A549 (cell line): ENCODE data around the gene ADGRB2. TPM values are rescaled to one million over a fixed set of nuclear protein-coding genes. Genes with fewer than 3 reads are reported as not detected.

Experiments
- ATAC-seq, 2 experiments: fragments of 200-7000 bp in 1 of 2; fragments of >200 bp in 1 of 2; cut with Nextera tagmentation in 1 of 2; cut with Tn5 transposase in 1 of 2; 3 replicates each; pipeline versions ENCODE4 v1.8.0 to v1.9.1; 2018 to 2020; ENCODE audit warnings: mild to moderate bottlenecking in 1 of 2, moderate library complexity in 1 of 2
- CTCF ChIA-PET: fragments of 300-600 bp; sonication (Branson Sonifier 250); formaldehyde crosslinking; extraction: SDS; loops from one replicate; lab custom pipeline; 2021; ENCODE audit warnings: antibody characterized with exemption, inconsistent platforms; lab: Yijun Ruan, JAX
- POLR2A ChIA-PET: fragments of 350-600 bp; formaldehyde crosslinking; extraction: SDS; loops from one replicate; lab custom pipeline; 2021; ENCODE audit warnings: antibody characterized with exemption, inconsistent platforms; lab: Yijun Ruan, JAX
- DNase-seq, 2 experiments: peaks; one replicate each; pipeline versions ENCODE4 v3.0.0 to v3.0.0-alpha.2; 2011 to 2016; ENCODE audit warnings: low read depth in 1 of 2, low spot score in 1 of 2
- FAIRE-seq: peaks from 2 replicates; lab custom pipeline; 2011; peaks lifted over from hg19 to GRCh38; lab: Jason Lieb, UNC
- H3K27ac ChIP-seq, 2 experiments: fragments of >200 bp; sonication (Bioruptor Twin); formaldehyde crosslinking; 3 replicates each; pipeline ENCODE4 v1.5.1; 2016 to 2017
- H3K4me1 ChIP-seq: fragments of >200 bp; sonication (Bioruptor Twin); formaldehyde crosslinking; 3 replicates; pipeline ENCODE4 v1.6.1; 2016
- H3K4me2 ChIP-seq: fragments of >200 bp; sonication (Bioruptor Twin); formaldehyde crosslinking; 3 replicates; pipeline ENCODE4 v1.6.1; 2016
- H3K4me3 ChIP-seq: fragments of >200 bp; sonication (Bioruptor Twin); formaldehyde crosslinking; 3 replicates; pipeline ENCODE4 v1.5.1; 2016
- H3K9me3 ChIP-seq: fragments of >200 bp; sonication (Bioruptor Twin); formaldehyde crosslinking; 3 replicates; pipeline ENCODE4 v1.6.1; 2016
- CBX2 ChIP-seq: fragments of 200-600 bp; sonication (generic); IDR thresholded peaks from 2 replicates; pipeline ENCODE4 v1.6.1; 2016; ENCODE audit warnings: low read depth, mild to moderate bottlenecking, borderline replicate concordance
- CBX8 ChIP-seq: fragments of 200-600 bp; sonication (generic); IDR thresholded peaks from 2 replicates; pipeline ENCODE4 v1.6.1; 2016
- CHD2 ChIP-seq: fragments of 150-350 bp; IDR thresholded peaks from 2 replicates; pipeline ENCODE4 v1.6.1; 2014; ENCODE audit warnings: low read length; ENCODE audit not compliant: partially characterized antibody
- EHMT2 ChIP-seq: fragments of 200-600 bp; sonication (generic); IDR thresholded peaks from 2 replicates; pipeline ENCODE4 v1.6.1; 2016; ENCODE audit warnings: antibody characterized with exemption, low read depth, mild to moderate bottlenecking, moderate library complexity
- FOSB ChIP-seq: fragments of 250-450 bp; sonication (Bioruptor Pico); IDR thresholded peaks from 2 replicates; pipeline ENCODE4 v1.5.0; 2020; ENCODE audit warnings: mild to moderate bottlenecking, moderate library complexity
- HEYL ChIP-seq: fragments of 250-450 bp; sonication (Bioruptor Pico); IDR thresholded peaks from 2 replicates; pipeline ENCODE4 v1.8.0; 2021; ENCODE audit warnings: mild to moderate bottlenecking, moderate library complexity
- HOXB13 ChIP-seq: fragments of 250-450 bp; sonication (Bioruptor Pico); IDR thresholded peaks from 2 replicates; pipeline ENCODE4 v1.5.0; 2020; ENCODE audit warnings: low read depth, mild to moderate bottlenecking, moderate library complexity
- JUN ChIP-seq, 2 experiments: fragments of >200 bp; sonication (Bioruptor Twin); formaldehyde crosslinking; IDR thresholded peaks; 2 replicates in 1 of 2; 3 replicates in 1 of 2; pipeline ENCODE4 v1.6.1; 2016 to 2017
- JUNB ChIP-seq: fragments of >200 bp; sonication (Bioruptor Twin); formaldehyde crosslinking; IDR thresholded peaks from 2 replicates; pipeline ENCODE4 v1.6.1; 2016
- NPAS2 ChIP-seq: fragments of 250-450 bp; sonication (Bioruptor Pico); IDR thresholded peaks from 2 replicates; pipeline ENCODE4 v1.8.0; 2022; ENCODE audit warnings: mild to moderate bottlenecking, moderate library complexity, borderline replicate concordance
- RARB ChIP-seq: fragments of 250-450 bp; sonication (Bioruptor Pico); IDR thresholded peaks from 2 replicates; pipeline ENCODE4 v1.8.0; 2021; ENCODE audit warnings: mild to moderate bottlenecking, moderate library complexity
- REST ChIP-seq: fragments of 200-600 bp; sonication (generic); IDR thresholded peaks from 2 replicates; pipeline ENCODE4 v1.6.1; 2016; ENCODE audit warnings: antibody characterized with exemption, mild to moderate bottlenecking, moderate library complexity
- RFX5 ChIP-seq: fragments of 450-650 bp; IDR thresholded peaks from 2 replicates; pipeline ENCODE4 v1.7.1; 2014; ENCODE audit warnings: antibody characterized with exemption, mild to moderate bottlenecking, moderate library complexity
- RNF2 ChIP-seq: fragments of 200-600 bp; sonication (generic); IDR thresholded peaks from 2 replicates; pipeline ENCODE4 v1.6.1; 2016; ENCODE audit warnings: low read depth, mild to moderate bottlenecking, antibody characterized with exemption, moderate library complexity, borderline replicate concordance
- SMC3 ChIP-seq: fragments of >200 bp; sonication (Bioruptor Twin); formaldehyde crosslinking; IDR thresholded peaks from 3 replicates; pipeline ENCODE4 v1.6.1; 2018; ENCODE audit warnings: inconsistent platforms
- SREBF2 ChIP-seq: fragments of 450-650 bp; IDR thresholded peaks from 2 replicates; pipeline ENCODE4 v1.6.1; 2014; ENCODE audit warnings: mild to moderate bottlenecking, moderate library complexity
- TP53 ChIP-seq: fragments of 250-450 bp; sonication (Bioruptor Pico); IDR thresholded peaks from 2 replicates; pipeline ENCODE4 v1.5.0; 2021; ENCODE audit warnings: mild to moderate bottlenecking, moderate library complexity
- WGBS: methylation state at CpG from one replicate; pipeline ENCODE4 v1.1.6; 2017; ENCODE audit errors: missing lambda C conversion rate; 5-methylcytosine and 5-hydroxymethylcytosine counted together
- polyA plus RNA-seq, 4 experiments: library from polyadenylated mRNA; depleted of rRNA in 3 of 4; stranded (reverse); fragments of >200 nt; fragmentation: RNase III in 1 of 4; extraction: RNeasy Plus Mini Kit Qiagen cat#74134 plus additional on column Dnase treatment in 1 of 4; gene quantifications; 2 replicates in 3 of 4; 3 replicates in 1 of 4; pipeline ENCODE4 v1.2.3, GENCODE V29; 2011 to 2017
- TF ChIP-seq, protein P1 (sequence below): fragments of >200 bp; sonication (Bioruptor Twin); formaldehyde crosslinking; IDR thresholded peaks from 3 replicates; pipeline ENCODE4 v1.6.1; 2016
- TF ChIP-seq, protein P2 (sequence below): fragments of >200 bp; sonication (Bioruptor Twin); formaldehyde crosslinking; IDR thresholded peaks from 3 replicates; pipeline ENCODE4 v1.5.1; 2016
- TF ChIP-seq, protein P3 (sequence below): IDR thresholded peaks from 2 replicates; pipeline ENCODE4 v1.6.1; 2012
- TF ChIP-seq, protein P4 (sequence below): fragments of 250-450 bp; sonication (Bioruptor Pico); IDR thresholded peaks from 2 replicates; pipeline ENCODE4 v1.5.0; 2021; ENCODE audit warnings: mild to moderate bottlenecking, moderate library complexity, borderline replicate concordance
- TF ChIP-seq, protein P5 (sequence below): fragments of >200 bp; sonication (Bioruptor Twin); formaldehyde crosslinking; IDR thresholded peaks from 2 replicates; pipeline ENCODE4 v1.6.1; 2016

The ADGRB2 gene
- polyA plus RNA-seq, 2 of the 4 experiments (the other 2 are of a cell fraction), result 2.3 to 6.6 TPM

DNA sequence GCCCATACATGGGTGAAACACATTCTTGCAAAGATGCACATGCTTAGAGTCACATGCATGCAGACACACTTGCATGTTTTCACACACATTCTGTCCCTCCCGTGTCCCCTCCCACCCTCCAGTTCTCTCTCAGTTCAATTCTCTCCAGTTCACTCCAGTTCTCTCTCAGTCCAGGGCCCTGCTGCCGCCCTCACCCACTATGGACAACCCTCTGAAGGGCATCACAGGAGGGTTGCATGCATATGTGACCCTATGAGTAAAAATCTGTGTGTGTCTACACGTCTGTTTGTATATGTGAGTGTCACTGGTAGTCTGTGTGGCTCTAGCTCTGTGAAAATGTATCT is 21.8 kb upstream of the ADGRB2 start (continued):
- TF ChIP-seq REST (no peak), RFX5 (no peak), RNF2 (no peak), CBX2 (no peak)

DNA sequence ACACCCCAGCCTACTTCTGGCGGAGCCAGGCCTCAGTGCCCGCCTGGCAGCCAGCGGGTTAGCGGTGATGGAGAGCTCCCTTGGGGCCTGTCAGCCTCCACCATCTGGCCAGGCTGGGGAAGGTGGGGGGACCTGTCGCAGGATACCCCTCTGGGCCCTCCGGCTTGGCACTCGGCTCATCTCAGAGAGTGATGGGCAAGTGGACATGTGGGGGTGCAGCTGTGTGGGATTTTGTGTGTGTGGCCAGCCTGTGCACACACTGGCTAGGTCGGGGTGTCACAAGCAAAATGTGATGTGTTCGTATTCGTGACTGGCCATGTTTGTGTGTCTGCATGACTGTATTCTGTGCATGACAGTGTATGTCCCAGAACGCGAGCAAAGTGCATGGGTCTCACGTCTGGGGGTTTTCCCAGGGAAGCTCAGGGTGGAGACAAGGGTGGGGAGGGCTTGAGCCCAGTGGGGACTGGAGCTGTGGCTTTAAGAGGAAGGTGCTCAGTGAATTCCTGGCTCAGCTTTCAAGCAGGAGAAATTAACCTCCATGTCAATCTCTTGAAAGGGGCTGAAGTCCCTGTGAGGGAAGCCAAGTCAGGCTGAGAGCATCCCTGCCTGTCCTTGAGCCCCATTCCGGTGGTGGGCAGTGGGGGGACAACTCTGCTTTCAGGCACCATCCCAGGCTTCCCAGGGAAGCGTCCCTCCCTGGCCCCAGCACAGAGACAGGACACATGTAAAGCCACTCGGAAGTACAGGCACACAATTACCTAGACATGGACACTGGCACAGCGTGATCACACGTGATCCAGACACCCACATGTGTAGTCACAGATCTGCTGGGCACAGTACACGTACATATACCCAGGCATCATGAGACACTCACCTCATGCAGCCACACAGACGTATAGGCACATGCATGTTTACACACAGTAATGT is 21.1 kb upstream of the ADGRB2 start:
- H3K9me3 ChIP-seq, result no peaks in the 10 kb centered on the region
- ChIA-PET CTCF (interaction anchor here (0.5 to 18.6 kb wide), 5 partner anchors 9 to 236 kb away, joined by 3 to 242 read pairs (median 3); partner anchors contain the start of gene ADGRB2), POLR2A (no interaction called here)
- ATAC-seq, result no peak
- H3K4me3 ChIP-seq, result no peak overlapping the region
- TF ChIP-seq HEYL (CRISPR knock-in tag) (no peak), TP53 (CRISPR knock-in tag) (no peak)
- TF ChIP-seq, protein P1, sequence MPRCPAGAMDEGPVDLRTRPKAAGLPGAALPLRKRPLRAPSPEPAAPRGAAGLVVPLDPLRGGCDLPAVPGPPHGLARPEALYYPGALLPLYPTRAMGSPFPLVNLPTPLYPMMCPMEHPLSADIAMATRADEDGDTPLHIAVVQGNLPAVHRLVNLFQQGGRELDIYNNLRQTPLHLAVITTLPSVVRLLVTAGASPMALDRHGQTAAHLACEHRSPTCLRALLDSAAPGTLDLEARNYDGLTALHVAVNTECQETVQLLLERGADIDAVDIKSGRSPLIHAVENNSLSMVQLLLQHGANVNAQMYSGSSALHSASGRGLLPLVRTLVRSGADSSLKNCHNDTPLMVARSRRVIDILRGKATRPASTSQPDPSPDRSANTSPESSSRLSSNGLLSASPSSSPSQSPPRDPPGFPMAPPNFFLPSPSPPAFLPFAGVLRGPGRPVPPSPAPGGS, result no peak
- TF ChIP-seq, protein P2, sequence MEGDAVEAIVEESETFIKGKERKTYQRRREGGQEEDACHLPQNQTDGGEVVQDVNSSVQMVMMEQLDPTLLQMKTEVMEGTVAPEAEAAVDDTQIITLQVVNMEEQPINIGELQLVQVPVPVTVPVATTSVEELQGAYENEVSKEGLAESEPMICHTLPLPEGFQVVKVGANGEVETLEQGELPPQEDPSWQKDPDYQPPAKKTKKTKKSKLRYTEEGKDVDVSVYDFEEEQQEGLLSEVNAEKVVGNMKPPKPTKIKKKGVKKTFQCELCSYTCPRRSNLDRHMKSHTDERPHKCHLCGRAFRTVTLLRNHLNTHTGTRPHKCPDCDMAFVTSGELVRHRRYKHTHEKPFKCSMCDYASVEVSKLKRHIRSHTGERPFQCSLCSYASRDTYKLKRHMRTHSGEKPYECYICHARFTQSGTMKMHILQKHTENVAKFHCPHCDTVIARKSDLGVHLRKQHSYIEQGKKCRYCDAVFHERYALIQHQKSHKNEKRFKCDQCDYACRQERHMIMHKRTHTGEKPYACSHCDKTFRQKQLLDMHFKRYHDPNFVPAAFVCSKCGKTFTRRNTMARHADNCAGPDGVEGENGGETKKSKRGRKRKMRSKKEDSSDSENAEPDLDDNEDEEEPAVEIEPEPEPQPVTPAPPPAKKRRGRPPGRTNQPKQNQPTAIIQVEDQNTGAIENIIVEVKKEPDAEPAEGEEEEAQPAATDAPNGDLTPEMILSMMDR, result no peak
- TF ChIP-seq, protein P3, sequence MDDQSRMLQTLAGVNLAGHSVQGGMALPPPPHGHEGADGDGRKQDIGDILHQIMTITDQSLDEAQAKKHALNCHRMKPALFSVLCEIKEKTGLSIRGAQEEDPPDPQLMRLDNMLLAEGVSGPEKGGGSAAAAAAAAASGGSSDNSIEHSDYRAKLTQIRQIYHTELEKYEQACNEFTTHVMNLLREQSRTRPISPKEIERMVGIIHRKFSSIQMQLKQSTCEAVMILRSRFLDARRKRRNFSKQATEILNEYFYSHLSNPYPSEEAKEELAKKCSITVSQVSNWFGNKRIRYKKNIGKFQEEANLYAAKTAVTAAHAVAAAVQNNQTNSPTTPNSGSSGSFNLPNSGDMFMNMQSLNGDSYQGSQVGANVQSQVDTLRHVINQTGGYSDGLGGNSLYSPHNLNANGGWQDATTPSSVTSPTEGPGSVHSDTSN, result no peak
- FAIRE-seq, result no peak
- no peak overlapping the region for H3K27ac ChIP-seq
- WGBS, result 72% methylated on average over 15 of the region's 20 CpGs
- no peak for DNase-seq
- H3K4me2 ChIP-seq, result no peak overlapping the region
- peaks cover 19% of the 10 kb centered on the region for H3K4me1 ChIP-seq

DNA sequence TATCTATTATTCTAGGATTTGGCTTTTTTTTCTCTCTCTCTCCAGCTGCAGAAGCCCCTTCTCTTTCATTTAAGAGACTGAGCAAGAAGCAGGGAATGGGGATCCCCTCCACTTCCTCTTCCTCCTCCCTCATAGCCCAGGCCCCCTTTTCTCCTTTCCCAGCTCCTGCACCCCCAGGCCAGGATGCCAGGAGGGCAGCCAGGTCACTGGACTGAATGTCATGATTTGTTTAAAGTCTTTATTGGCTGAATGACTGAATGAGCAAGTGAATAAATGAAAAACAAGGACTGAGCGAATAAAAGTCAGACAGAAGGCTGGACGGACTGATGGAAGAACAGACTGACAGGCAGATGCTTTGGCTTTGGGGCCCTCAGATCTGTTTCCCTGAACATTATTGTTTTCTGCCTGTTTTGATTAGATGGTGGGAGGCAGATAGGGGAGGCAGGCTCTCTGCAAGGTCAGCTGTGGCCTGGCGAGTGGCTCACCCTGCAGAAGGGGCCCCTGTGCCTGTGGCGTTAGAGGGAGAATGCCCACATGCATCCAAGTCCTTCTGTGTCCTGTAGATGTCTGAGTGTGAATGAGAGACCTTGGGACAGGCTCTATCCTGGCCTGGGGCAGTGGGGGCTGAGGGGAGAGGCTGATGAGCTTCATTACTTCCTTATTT is 20.3 kb upstream of the ADGRB2 start:
- no peak overlapping the region for H3K27ac ChIP-seq
- H3K4me1 ChIP-seq, result peaks cover 16% of the 10 kb centered on the region
- ChIA-PET CTCF (interaction anchor here (0.5 to 18.6 kb wide), 6 partner anchors 8 to 236 kb away, joined by 3 to 242 read pairs (median 3); partner anchors contain the start of gene ADGRB2), POLR2A (no interaction called here)
- no peak overlapping the region for H3K4me3 ChIP-seq
- no peak overlapping the region for H3K4me2 ChIP-seq
- 75% methylated on average over 4 of the region's 4 CpGs for WGBS
- no peaks in the 10 kb centered on the region for H3K9me3 ChIP-seq
- ATAC-seq (no peak), FAIRE-seq (no peak), DNase-seq (no peak)
- TF ChIP-seq, protein P4, sequence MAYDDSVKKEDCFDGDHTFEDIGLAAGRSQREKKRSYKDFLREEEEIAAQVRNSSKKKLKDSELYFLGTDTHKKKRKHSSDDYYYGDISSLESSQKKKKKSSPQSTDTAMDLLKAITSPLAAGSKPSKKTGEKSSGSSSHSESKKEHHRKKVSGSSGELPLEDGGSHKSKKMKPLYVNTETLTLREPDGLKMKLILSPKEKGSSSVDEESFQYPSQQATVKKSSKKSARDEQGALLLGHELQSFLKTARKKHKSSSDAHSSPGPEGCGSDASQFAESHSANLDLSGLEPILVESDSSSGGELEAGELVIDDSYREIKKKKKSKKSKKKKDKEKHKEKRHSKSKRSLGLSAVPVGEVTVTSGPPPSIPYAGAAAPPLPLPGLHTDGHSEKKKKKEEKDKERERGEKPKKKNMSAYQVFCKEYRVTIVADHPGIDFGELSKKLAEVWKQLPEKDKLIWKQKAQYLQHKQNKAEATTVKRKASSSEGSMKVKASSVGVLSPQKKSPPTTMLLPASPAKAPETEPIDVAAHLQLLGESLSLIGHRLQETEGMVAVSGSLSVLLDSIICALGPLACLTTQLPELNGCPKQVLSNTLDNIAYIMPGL (CRISPR knock-in tag), result no peak
- no peak for TF ChIP-seq RARB (CRISPR knock-in tag)
- no peak for TF ChIP-seq CBX8
- TF ChIP-seq JUNB, result no peak
- TF ChIP-seq NPAS2 (CRISPR knock-in tag), result no peak
- TF ChIP-seq FOSB, result no peak
- TF ChIP-seq JUN (IDR thresholded peaks at IDR 0.05), result no peak
- TF ChIP-seq CHD2, result no peak
- no peak for TF ChIP-seq SMC3
- TF ChIP-seq HOXB13, result no peak
- TF ChIP-seq, protein P5, sequence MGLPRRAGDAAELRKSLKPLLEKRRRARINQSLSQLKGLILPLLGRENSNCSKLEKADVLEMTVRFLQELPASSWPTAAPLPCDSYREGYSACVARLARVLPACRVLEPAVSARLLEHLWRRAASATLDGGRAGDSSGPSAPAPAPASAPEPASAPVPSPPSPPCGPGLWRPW, result no peak
- TF ChIP-seq EHMT2, result no peak
- TF ChIP-seq SREBF2, result no peak
